ENCODE results near the gene MRTFA.
"Not testable (repeated sequence)": the region's sequence is repeated elsewhere in the genome, so short reads cannot be mapped to it uniquely, and the experiment has no call there.

MRTFA gene

DNA sequence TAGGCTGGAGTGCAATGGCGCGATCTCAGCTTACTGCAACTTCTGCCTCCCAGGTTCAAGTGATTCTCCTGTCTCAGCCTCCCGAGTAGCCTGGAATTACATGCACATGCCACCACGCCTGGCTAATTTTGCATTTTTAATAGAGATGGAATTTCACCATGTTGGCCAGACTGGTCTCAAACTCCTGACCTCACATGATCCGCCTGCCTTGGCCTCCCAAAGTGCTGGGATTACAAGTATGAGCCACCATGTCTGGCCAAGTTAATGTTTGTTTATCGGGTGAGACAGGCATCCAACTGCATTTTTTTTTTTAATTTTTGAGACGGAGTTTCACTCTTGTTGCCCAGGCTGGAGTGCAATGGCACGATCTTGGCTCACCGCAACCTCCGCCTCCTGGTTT is 20.1 kb upstream of the MRTFA start:
- not testable (repeated sequence) for DNase-seq

DNA sequence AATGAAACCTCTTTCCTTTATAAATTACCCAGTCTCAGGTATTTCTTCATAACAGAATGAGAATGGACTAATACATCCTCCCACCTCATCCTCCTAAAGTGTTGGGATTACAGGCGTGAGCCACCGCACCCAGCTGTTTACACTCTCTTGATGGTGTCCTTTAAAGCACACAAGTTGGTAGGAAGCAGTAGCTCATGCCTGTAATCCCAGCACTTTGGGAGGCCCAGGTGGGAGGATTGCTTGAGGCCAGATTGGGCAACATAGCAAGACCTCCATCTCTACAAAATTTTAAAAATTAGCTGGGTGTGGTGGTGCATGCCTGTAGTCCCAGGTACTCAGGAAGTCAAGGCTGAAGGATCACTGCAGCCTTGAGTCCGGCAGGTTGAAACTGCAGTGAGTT is 19.4 kb upstream of the MRTFA start:
- not testable (repeated sequence) for DNase-seq

DNA sequence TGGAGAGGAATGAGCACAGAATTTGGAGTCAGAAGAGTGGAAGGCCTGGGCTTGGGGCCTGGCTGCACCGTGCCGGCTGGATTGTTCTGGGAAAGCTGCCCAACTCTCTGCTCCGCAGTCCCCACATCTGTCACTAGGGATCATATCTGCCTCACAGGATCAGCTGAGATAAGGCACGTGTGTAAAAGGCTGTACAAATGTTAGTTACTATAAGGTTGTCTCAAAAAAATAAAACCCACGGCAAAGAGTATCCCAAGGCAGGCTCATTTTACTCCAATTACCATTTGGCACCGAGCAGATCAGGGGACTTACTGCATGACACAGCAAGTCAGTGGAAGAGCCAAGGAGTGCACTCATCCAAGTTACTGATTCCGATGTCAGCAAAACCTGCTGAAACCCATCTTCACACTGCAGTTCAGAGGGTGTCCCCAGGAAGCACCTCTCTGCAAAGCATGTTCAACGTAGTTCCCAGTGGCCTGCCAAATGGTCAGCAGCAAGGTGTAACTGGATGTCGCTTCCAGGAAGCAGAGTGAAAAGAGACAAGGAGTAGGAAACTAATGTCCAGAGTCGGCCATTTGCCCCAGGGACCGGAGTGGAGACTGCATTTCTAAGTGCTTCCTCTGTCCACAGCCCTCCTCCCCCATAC is 18.1 kb upstream of the MRTFA start:
- peak; percentile 69 for DNase-seq

DNA sequence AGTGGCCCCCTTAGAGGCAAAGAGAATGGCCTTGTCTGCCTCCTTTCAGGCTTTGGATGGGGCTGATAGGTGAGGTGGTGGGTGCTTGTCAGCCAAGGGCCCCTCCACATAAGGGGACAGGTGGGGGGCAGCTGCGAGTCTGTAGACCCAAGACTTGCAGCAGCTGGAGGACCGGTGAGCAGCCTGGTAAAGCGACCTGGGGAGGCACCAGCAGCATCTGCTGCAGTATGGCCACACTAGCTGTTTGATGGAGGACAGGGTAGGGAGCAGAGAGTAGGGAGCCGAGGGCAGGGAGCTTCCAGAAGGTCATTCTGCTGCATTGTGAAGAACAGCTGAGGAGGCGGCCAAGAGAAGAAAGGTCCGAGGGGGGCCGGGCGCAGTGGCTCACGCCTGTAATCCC is 16.8 kb upstream of the MRTFA start:
- no peak for DNase-seq

DNA sequence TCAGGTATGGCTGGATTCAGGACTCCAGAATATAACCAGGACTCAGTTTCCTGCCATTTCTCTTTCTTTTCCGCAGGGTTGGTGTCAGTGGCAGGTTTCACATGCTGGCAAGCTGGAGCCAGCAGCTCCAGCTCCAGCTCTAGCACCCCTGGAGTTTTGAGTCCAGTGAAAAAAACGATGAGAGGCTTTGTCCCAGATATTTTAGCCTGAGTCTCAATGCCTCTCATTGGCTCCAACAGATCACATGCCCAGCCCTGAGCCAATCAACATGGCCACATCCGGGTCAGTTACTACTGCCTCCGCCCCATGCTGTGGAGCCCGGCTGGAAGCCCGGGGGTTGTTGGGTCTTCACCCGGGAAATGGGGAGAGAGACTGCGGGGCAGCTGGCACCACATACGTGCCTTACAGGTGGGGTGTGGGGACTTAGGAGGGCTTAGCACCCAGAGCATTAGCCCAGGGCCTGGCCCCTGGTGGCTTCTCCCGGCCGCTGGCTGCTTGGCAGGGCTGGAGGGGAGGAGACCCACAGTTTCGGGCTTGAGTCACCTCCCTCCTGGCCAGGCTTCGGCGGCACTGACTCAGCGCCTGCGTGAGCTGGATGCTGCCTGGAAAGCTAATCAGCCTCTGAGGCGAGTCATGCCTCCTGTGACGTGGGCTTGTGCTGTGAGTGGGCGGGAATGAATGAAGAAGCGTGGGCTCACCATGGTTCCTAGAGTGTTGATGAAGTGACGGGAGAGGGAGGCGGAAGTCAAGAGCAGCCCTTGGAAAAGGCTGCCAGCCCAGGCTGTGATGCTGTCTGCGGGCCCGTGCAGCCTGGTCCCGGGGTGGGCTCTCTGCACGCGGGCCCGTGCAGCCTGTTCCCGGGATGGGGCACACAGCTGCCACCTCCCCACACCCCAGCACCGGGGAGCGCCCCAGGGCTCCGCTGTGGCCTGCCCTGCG is 15.3 kb upstream of the MRTFA start:
- peak; percentile 96 for DNase-seq

DNA sequence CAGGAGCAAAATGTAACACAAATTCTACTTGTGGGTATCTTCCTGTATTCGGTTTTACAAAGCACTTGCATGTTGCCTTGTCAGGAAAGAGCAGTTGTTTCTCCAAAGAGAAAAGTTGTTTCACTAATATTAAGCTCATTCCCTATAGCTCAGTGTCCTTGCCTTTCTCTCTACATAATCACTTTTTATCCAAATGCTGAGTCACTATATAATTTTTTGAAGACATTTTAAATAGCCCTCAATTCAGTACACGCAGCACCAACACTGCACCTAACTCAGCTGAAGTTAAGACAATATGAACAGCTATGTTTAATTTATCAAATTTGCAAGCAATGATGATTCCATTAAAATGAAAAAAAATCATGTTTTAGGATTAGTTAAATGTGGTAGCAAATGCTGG is 14.5 kb upstream of the MRTFA start:
- DNase-seq: no peak

DNA sequence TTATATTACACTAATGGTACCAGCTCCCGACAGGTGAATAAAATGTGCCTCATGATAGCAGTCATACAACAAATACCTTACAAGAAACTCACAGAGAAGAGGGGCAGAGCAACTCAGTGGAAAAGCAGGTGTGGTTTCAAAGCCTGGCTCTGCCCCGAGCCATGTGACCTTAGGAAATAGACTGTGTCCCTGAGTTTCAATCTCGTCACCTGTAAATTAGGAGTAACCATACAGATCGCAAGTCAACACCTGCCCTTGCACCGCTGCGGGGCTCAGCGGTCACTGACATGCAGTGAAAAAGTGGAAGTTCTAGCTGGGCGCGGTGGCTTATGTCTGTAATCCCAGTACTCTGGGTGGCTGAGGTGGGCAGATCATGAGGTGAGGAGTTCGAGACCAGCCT is 11.9 kb upstream of the MRTFA start:
- no peak for DNase-seq

DNA sequence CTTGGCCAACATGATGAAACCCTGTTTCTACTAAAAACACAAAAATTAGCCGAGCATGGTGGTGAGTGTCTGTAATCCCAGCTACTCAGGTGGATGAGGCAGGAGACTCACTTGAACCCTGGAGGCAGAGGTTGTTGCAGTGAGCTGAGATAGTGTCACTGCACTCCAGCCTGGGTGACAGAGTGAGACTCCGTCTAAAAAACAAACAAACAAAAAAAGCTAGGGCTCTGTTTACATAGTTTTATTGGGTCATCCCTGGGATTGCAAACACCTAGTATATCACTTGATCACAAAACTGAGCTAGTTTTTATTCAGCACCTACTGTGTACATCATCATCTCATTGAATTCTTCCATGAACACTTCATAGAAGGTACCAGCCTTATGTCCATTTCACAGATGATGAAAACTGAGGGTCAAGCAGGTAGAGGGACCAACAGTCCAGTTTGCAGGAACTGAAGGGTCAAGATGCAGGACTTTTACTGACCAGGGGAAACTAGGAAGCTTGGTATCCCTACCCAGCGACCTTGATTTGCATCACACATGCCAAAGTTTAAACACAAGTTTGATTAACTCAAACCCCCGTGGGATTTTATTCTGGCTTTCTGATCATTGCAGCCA is 9.2 kb upstream of the MRTFA start:
- no peak for DNase-seq

DNA sequence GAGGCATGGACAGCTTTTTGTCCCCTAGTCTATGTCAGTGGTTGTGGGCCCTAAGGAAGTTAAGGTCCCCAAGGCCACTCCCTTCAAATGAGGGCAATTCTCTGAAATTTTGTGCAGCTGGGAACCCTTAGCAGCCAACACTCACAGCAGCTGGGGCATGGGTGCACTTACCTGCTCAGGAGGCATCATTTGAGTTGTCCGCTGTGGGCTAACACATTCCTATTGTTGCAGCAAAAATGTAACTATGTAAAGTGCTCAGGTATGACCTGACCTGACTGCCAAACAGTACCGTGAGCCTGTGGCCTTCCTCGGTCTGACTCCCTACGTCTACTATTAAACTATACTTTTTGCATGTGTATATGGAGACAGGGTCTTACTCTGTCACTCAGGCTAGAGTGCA is 5.8 kb upstream of the MRTFA start:
- no peak for DNase-seq

DNA sequence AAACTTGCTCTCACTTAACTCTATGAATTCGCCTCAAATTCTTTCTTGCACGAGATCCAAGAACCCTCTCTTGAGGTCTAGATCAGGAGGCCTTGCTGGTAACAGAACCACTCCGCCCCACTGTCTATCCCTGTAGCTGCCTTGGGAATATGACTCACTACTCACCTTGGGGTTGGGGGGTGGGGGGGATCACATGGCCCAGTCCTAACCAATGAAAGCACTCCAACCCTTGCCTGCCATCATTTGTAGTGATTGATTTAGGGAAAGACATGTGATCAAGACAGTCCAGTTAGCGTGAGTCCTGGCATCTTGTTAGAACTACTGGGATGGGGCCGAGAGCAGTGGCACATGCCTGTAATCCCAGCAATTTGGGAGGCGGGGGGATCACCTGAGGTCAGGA is 4.8 kb upstream of the MRTFA start:
- no peak for DNase-seq

DNA sequence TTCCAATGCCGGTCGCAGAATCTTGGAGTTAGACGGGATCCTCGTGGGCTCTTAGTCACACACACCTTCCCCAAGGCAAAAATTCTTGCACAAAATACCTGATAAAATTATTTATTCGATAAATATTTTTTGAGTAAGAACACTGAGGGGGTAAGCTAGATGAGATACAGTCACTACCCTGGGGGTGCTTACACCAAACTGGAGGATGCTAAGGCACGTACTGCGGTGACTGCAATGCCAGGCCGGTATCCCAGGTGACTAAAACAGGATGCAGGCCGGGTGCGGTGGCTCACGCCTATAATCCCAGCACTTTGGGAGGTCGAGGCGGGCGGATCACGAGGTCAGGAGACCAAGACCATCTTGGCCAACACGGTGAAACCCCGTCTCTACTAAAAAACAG is 1.7 kb upstream of the MRTFA start:
- no peak for DNase-seq

DNA sequence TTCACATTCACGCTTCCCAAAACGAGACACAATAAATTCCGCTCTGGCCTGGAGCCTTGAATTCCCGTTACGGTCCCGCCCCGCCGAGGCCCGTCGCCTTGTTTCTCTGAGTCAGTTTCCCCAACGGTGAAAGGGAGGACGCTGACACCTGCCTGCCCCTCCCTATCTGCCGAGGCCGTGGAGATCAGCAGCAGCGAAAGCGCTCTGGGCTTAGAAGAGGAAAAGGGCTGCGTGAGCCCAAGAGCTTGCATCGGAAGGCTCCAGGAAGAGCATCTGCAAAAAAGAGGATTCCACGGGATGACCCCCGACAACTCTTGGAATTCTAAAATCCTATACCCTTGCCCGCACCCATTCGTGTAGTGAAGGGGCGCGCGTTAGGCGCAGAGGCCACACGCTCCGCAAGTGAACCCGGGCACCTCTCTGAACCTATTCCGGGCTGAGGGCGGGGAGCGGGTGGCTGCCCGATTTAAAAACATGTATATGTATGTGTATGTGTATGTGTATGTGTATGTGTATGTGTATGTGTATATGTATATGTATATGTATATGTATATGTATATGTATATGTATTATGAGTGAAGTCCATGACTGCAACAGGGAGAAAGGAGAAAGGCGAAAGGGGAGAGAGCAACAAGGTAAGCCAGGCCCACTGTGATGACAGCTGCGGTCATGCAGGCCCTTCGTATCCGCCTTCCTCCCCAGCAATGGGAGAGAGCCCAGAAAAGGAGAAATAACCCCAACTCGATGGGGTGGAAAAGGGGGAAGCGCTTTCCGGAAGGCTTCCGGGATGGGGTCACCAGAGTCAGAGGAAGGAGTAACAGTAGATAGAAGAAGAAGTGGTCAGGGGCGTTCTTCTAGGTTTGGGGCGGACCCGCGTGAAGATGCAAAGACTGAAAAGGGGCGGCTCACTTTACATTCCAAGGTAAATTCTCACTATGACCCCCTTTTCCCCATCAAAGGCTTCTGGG is 948 bp upstream of the MRTFA start:
- peak; percentile 23 for DNase-seq

DNA sequence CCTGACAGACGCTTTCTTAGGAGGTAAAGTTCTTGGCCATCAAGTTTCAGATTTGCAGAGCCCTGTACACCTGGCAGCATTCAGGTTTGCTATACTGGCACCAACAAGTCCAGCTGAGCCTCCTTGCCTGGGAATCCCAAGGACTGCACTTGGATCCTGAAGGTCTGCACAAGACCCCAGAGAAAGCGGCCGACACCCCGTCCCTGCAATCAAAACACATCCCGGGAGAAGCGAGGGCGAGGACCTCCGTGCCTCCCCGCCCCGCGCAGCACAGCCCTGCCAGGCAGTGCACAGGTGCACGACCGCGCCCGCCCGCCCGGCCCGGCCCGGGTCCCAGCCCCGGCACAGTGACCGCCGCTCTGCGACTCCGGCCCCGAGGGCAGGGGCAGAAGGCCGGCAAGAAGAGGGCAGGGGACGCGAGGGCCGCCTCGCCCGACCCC is 559 bp downstream of the MRTFA start:
- no peak for DNase-seq

DNA sequence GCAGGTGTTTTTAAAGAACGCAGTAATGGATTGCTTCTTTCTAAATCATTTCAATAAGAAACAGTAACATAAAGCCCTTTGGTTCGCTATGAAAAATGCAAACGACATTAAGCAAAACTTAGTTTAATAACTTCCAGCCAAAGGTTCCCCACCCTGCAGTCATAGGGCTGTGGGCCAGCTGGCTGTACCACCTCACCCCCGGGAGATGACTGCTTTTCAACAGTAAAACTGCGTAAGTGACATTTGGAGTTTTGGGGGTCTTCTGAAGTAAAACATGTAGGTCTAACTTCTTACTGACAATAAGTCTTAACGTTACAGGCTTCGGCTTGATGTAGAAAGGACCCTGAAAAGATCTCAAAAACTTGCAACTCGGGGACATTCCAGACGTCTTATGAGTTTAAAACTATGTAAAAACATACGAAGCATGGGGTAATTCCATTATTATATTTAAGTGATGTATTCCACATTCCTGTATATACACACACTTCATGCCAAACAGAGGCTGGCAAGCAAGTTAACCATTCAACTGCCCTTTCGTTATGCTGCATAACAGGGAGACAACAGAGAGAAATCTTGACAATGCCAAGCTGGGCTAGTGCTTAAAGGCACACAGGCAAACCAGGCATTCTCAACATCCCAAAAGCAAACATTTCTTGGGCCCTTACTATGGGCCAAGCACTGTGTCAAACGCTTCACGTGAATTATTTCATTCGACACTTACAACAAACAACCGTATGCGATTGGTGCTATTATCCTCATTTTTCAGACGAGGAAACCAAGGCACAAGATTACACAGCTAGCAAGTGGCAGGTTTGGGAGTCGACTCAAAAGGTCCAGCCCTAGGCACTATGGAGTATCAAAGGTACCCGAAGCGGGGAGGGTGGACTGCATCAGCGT is 1.2 kb downstream of the MRTFA start:
- no peak for DNase-seq

DNA sequence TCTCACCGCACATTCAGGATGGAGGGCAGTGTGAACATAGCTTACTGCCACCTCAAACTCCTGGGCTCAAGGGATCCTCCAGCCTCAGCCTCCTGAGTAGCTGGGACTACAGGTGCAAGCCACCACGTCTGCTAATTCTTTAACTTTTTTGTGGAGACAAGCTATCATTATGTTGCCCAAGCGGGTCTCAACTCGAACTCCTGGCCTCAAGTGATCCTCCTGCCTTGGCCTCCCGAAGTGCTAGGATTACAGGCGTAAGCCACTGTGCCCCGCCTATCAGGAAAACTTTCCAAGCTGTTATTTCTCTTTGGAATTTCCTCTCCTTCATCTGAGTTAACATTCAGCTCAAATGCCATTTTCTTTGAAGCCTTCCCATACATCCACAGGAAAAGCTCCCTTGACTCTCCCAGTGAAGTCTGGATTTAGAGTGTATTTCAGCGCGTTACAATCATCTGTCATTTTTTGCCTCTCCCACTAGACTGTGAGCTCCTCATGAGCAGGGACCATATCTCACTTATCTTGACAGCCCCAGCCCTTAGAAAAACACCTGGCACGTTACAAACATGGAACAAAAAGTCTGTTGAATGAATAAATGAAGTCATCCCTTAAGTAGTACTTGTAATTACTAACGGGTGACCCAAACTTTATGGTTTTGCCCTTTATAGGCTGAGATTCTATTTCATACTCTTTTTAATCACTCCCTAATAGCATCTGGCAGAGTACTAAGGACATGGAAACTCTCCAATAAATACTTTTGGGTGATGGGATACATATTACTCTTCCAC is 2.2 kb downstream of the MRTFA start:
- DNase-seq: peak; percentile 26

DNA sequence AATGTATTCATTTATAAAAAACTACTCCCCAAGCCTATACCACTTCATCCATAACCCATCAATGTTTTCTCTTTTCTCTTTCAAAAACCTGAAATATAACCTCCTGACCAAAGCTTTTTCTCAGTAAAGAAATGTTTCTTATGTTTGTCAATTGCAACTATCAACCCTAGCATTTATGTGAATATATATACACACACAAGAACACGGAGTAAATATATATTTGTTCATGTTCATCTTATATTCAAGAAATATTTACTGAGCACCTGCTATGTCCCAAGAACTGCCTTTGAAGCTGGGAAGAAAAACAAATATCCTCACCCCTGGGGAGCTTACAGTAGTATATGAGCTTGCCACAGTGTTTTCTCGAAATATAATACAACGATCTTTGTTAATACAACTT is 3.5 kb downstream of the MRTFA start:
- DNase-seq: no peak

DNA sequence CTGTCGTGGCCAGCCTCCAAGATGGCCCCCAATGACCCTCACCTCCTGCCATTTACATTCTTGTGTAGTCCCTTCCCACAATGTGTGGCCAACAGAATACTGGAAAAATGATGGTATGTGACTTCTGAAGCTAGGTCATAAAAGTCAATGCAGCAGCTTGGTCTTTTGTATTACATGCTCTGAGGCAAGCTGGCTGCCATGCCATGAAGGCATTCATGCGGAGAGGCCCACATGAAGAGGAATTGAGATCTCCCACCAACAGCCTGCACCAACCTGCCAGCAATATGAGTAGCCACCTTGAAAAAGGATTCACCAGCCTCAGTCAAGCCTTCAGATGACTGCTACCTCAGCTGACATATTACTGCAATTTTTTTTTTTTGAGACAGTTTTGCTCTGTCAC is 4.6 kb downstream of the MRTFA start:
- no peak for DNase-seq

DNA sequence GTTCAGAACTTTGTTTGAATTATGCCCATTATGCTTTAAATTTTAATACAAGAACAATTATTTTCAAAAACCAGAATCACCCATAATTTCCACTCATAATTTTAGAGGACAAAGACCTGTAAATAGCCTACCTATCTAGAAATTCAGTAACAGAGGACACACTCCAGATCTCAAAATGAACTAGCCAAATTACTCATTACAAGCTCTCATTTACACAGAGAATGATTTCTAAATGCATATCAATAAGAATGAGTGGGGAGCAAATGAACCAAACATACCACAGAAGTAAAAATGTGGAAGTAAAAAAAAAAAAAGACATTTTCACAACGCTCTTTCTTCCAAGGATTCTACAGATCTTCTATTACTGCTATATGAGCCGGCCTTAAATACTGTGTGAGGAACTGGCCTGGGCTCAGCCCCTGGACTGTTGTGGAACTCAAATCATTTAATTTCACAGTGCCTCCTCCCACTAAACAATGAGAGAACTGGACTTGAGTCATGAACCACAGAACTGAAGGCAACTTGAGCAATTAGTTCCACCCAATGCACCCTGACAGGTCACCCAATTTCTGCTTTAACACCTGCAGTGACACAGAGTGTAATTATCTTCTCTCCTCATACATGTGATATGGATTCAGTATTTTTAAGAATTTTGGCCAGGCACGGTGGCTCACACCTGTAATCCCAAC is 8.0 kb downstream of the MRTFA start:
- DNase-seq: no peak

DNA sequence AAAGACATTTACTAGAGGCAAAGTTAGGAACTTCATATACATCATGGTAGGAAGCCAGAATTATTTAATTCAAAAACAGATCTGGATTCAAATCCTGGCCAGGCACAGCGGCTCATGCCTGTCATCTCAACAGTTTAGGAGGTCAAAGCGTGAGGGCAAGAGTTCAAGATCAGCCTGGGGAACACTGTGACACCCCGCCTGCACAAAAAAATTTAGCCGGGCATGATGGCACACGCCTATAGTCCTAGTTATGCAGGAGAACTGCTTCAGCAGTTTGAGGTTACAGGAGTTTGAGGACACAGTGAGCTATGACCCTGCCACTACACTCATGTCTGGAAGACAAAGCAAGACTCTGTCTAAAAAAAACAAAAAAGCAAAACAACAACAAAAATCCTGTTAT is 8.9 kb downstream of the MRTFA start:
- no peak for DNase-seq

DNA sequence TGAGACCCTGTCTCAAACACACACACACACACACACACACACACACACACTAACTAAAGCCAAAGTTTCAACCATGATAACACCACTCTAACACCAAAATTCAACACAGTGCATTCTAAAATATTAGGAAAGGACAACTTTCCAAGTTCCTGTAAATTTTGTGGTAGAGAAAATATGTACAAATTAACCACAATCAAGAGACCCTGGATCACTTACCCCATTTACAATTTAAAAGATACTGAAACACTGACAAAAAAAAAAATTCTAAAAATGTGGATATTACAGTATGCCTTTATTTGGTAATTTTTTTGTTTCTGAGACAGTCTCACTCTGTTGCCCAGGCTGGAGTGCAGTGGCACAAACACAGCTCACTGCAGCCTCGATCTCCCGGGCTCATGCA is 9.7 kb downstream of the MRTFA start:
- no peak for DNase-seq
